Panc1 (cell line): ENCODE data around the gene PLPPR2. TPM values are rescaled to one million over a fixed set of nuclear protein-coding genes. Genes with fewer than 3 reads are reported as not detected.

Source experiments
- ATAC-seq: fragments of 200-7000 bp; cut with Tn5 transposase; 2 replicates; pipeline ENCODE4 v1.9.1; 2020; ENCODE audit warnings: mild to moderate bottlenecking, moderate library complexity
- BruUV-seq: library from RNA; stranded (reverse); fragments of 400-500 nt; replicated peaks from 2 replicates; lab custom pipeline; 2021; lab: Mats Ljungman, UMichigan
- CTCF ChIA-PET: fragments of 300-600 bp; sonication (Branson Sonifier 250); formaldehyde crosslinking; loops from one replicate; lab custom pipeline; 2022; ENCODE audit warnings: antibody characterized with exemption; lab: Charles Lee
- POLR2A ChIA-PET: fragments of 300-600 bp; sonication (Branson Sonifier 250); formaldehyde crosslinking; loops from one replicate; lab custom pipeline; 2022; ENCODE audit warnings: antibody characterized with exemption; lab: Charles Lee
- DNase-seq: peaks from one replicate; pipeline ENCODE4 v3.0.0-alpha.2; 2010; ENCODE audit warnings: low read depth, low spot score
- H3K27ac ChIP-seq: 2 replicates; pipeline ENCODE4 v1.5.1; 2011; ENCODE audit warnings: mild to moderate bottlenecking, low read length, inconsistent platforms
- H3K27me3 ChIP-seq: fragments of 200-500 bp; sonication (Bioruptor generic); 2 replicates; pipeline ENCODE4 v1.6.0; 2014; ENCODE audit warnings: low read length, inconsistent platforms; ENCODE audit not compliant: control insufficient read depth, insufficient read depth
- H3K36me3 ChIP-seq: fragments of 200-500 bp; sonication (Bioruptor generic); 2 replicates; pipeline ENCODE4 v1.5.1; 2014; ENCODE audit warnings: inconsistent platforms, mild to moderate bottlenecking, low read length, moderate library complexity; ENCODE audit not compliant: control insufficient read depth, insufficient read depth
- H3K4me1 ChIP-seq: 2 replicates; pipeline ENCODE4 v1.5.1; 2011; ENCODE audit warnings: inconsistent platforms, mild to moderate bottlenecking, low read length, moderate library complexity; ENCODE audit not compliant: control insufficient read depth, insufficient read depth
- H3K4me3 ChIP-seq, 2 experiments: 2 replicates each; pipeline ENCODE4 v1.5.1; 2011 to 2012; ENCODE audit warnings: low read depth in 2 of 2, low read length in 2 of 2, mild to moderate bottlenecking in 2 of 2, inconsistent platforms in 1 of 2, moderate library complexity in 1 of 2
- H3K9me3 ChIP-seq: fragments of 200-500 bp; sonication (Bioruptor generic); 2 replicates; pipeline ENCODE4 v1.5.1; 2014; ENCODE audit warnings: low read depth, mild to moderate bottlenecking, inconsistent platforms, low read length, moderate library complexity; ENCODE audit not compliant: control insufficient read depth, insufficient read depth
- POLR2AphosphoS5 ChIP-seq: IDR thresholded peaks from 2 replicates; pipeline ENCODE4 v1.6.1; 2012; ENCODE audit warnings: mild to moderate bottlenecking, low read depth, low read length, moderate library complexity
- REST ChIP-seq, 2 experiments: IDR thresholded peaks; 2 replicates each; pipeline ENCODE4 v1.6.1; 2011 to 2012; ENCODE audit warnings: low read depth in 2 of 2, control low read depth in 1 of 2, low read length in 1 of 2, mild to moderate bottlenecking in 1 of 2, moderate library complexity in 1 of 2; ENCODE audit not compliant: insufficient read depth in 1 of 2
- SIN3A ChIP-seq: IDR thresholded peaks from 2 replicates; pipeline ENCODE4 v1.6.1; 2012; ENCODE audit warnings: low read depth, mild to moderate bottlenecking, low read length, moderate library complexity, borderline replicate concordance; ENCODE audit not compliant: insufficient read depth
- TCF7L2 ChIP-seq: IDR thresholded peaks from 2 replicates; pipeline ENCODE4 v1.6.1; 2011; ENCODE audit warnings: mild to moderate bottlenecking, low read depth, low read length, inconsistent platforms
- in situ Hi-C: cut with HindIII; loops from 2 replicates; pipeline ENCODE4 v1.10.0; 2016; ENCODE audit warnings: low sequenced_read_pairs, low pct_unique_long_range_greater_than_20kb
- intact Hi-C: fragments of 100-400 bp; cut with micrococcal nuclease; formaldehyde crosslinking; loops from one replicate; pipeline ENCODE4 v1.10.0; 2022; ENCODE audit not compliant: unreplicated experiment
- total RNA-seq: library from RNA; stranded (reverse); gene quantifications from one replicate; pipeline ENCODE4 v1.2.1, GENCODE V29; 2021; ENCODE audit not compliant: unreplicated experiment
- TF ChIP-seq, protein P1 (sequence below): fragments of 450-650 bp; IDR thresholded peaks from 2 replicates; pipeline ENCODE4 v1.5.1; 2017; ENCODE audit warnings: mild to moderate bottlenecking

PLPPR2 gene
- total RNA-seq, 1 experiment from 2014 or later, result 43.3 TPM

DNA sequence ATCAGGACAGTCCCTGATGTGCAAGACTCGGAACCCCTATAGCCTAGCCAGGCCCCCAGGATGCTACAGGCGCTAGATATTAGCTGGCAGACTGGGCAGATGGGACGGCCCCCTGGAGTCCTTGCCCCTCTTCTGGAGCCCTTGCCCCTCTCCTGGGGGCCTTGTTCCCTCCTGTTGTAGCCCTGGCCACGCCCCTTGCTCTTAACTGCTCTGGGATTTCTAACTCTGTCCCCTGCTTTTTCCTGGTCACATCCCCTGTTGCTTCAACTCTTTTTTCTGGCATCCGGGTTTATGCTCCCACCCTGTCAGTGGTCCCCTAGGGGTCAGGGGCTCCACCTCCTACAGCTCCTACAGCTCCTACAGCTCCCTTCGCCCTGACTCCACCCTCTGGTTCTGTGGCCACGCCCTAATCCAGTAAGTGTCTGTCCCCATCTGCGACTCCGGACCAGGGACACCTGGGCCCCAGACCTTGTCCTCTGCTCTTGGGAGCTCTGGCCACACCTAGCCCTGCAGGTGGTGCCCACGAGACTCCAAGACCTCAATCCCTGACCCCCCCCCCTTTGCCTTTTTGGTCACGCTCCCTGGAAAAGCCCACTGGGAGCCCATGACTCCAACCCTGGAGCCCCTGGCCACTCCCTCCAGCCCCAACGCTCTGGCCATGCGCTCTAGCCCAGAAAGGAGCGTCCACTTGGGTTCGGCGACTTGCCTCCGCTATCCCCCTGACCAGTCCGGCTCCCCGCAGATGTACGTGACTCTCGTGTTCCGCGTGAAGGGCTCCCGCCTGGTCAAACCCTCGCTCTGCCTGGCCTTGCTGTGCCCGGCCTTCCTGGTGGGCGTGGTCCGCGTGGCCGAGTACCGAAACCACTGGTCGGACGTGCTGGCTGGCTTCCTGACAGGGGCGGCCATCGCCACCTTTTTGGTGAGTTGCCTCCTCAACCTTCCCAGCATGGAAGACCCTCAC lies 6.8 kb downstream of the PLPPR2 start:
- Histone ChIP-seq H3K27ac (no peak overlapping the region), H3K27me3 (no peaks in the 10 kb centered on the region), H3K4me3 (no peak overlapping the region), H3K36me3 (no peaks in the 10 kb centered on the region), H3K9me3 (no peaks in the 10 kb centered on the region), H3K4me1 (no peaks in the 10 kb centered on the region)
- in situ Hi-C loops (no loop called here), intact Hi-C loops (no loop called here)
- DNase-seq (no peak), ATAC-seq (0 out of 2 replicates have a peak, but pooled peaks have one; percentile 23)
- TF ChIP-seq REST (IDR thresholded peaks at IDR 0.05; ENCODE audit: insufficient read depth in 1 of 2, low read depth in 2 of 2, low read length in 1 of 2) (no peak), POLR2AphosphoS5 (no peak), SIN3A (no peak), TCF7L2 (no peak)
- TF ChIP-seq, protein P1, sequence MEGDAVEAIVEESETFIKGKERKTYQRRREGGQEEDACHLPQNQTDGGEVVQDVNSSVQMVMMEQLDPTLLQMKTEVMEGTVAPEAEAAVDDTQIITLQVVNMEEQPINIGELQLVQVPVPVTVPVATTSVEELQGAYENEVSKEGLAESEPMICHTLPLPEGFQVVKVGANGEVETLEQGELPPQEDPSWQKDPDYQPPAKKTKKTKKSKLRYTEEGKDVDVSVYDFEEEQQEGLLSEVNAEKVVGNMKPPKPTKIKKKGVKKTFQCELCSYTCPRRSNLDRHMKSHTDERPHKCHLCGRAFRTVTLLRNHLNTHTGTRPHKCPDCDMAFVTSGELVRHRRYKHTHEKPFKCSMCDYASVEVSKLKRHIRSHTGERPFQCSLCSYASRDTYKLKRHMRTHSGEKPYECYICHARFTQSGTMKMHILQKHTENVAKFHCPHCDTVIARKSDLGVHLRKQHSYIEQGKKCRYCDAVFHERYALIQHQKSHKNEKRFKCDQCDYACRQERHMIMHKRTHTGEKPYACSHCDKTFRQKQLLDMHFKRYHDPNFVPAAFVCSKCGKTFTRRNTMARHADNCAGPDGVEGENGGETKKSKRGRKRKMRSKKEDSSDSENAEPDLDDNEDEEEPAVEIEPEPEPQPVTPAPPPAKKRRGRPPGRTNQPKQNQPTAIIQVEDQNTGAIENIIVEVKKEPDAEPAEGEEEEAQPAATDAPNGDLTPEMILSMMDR, result no peak
- CTCF ChIA-PET, result no interaction called here
- no TSS peak for BruUV-seq
- POLR2A ChIA-PET, result no interaction called here

- TF ChIP-seq, protein P1, result no peak
- TF ChIP-seq POLR2AphosphoS5, result no peak
- TF ChIP-seq REST (IDR thresholded peaks at IDR 0.05; ENCODE audit: insufficient read depth in 1 of 2, low read depth in 2 of 2, low read length in 1 of 2), result no peak
- TF ChIP-seq TCF7L2, result no peak
- no peak for TF ChIP-seq SIN3A
- intact Hi-C loops, result no loop called here
- Histone ChIP-seq H3K36me3 (no peaks in the 10 kb centered on the region), H3K27ac (no peak overlapping the region), H3K27me3 (no peaks in the 10 kb centered on the region), H3K9me3 (no peaks in the 10 kb centered on the region), H3K4me3 (no peak overlapping the region), H3K4me1 (no peaks in the 10 kb centered on the region)
- in situ Hi-C loops, result no loop called here
- no TSS peak for BruUV-seq
- ATAC-seq, result no peak
- CTCF ChIA-PET, result interaction anchor here (0.6 to 0.7 kb wide), 3 partner anchors 21 to 144 kb away, joined by 3 to 4 read pairs (median 4); no protein-coding TSS in a partner anchor
- POLR2A ChIA-PET, result no interaction called here
- no peak for DNase-seq
Observed at GRCh38 chr19:11363881-11364280, 8.6 kb downstream of the PLPPR2 start.
